MCF 10A (cell line): ENCODE results near the gene KIF12. TPM values are rescaled to one million over a fixed set of nuclear protein-coding genes. Genes with fewer than 3 reads are reported as not detected.

Experiments
- BruUV-seq: library from RNA; stranded (reverse); fragments of 400-500 nt; replicated peaks from 2 replicates; lab custom pipeline; 2021; lab: Mats Ljungman, UMichigan
- CTCF ChIA-PET: fragments of 300-600 bp; sonication (Branson Sonifier 250); formaldehyde crosslinking; extraction: SDS; loops from one replicate; lab custom pipeline; 2021; ENCODE audit warnings: antibody characterized with exemption, inconsistent platforms; lab: Yijun Ruan, JAX
- POLR2A ChIA-PET: fragments of 300-600, 350-650 bp; sonication (Branson Sonifier 250); formaldehyde crosslinking; extraction: SDS; loops from one replicate; lab custom pipeline; 2020; ENCODE audit warnings: antibody characterized with exemption, inconsistent platforms; lab: Yijun Ruan, JAX
- DNase-seq: peaks from one replicate; pipeline ENCODE4 v3.0.0-alpha.2; 2018; ENCODE audit not compliant: unreplicated experiment
- H3K27ac Mint-ChIP-seq: one replicate; pipeline ENCODE4 v1.8.0; 2022; ENCODE audit warnings: mild to moderate bottlenecking, low read depth, mixed read lengths; ENCODE audit not compliant: unreplicated experiment
- H3K27me3 Mint-ChIP-seq: one replicate; pipeline ENCODE4 v1.8.0; 2022; ENCODE audit warnings: mixed read lengths; ENCODE audit not compliant: insufficient read depth, unreplicated experiment
- H3K36me3 Mint-ChIP-seq: one replicate; pipeline ENCODE4 v1.8.0; 2022; ENCODE audit warnings: mild to moderate bottlenecking, moderate library complexity, mixed read lengths; ENCODE audit not compliant: insufficient read depth, unreplicated experiment
- H3K4me1 Mint-ChIP-seq: one replicate; pipeline ENCODE4 v1.8.0; 2022; ENCODE audit warnings: mixed read lengths; ENCODE audit not compliant: insufficient read depth, unreplicated experiment
- H3K4me3 Mint-ChIP-seq: one replicate; pipeline ENCODE4 v1.8.0; 2022; ENCODE audit warnings: mild to moderate bottlenecking, moderate library complexity, mixed read lengths; ENCODE audit not compliant: unreplicated experiment
- H3K9me3 Mint-ChIP-seq: one replicate; pipeline ENCODE4 v1.8.0; 2022; ENCODE audit warnings: mixed read lengths; ENCODE audit not compliant: unreplicated experiment
- intact Hi-C: fragments of 100-400 bp; cut with micrococcal nuclease; formaldehyde crosslinking; loops from 2 replicates; pipeline ENCODE4 v1.14.1; 2022
- total RNA-seq: library from RNA; stranded (reverse); gene quantifications from 2 replicates; pipeline ENCODE4 v1.2.3, GENCODE V29; 2022
- TF ChIP-seq, protein P1 (sequence below): fragments of 200-600 bp; IDR thresholded peaks from one replicate; pipeline ENCODE4 v1.8.0; 2022; ENCODE audit warnings: antibody characterized with exemption, mild to moderate bottlenecking; ENCODE audit not compliant: unreplicated experiment

KIF12 gene
- total RNA-seq, 1 experiment from 2014 or later: not detected

DNA sequence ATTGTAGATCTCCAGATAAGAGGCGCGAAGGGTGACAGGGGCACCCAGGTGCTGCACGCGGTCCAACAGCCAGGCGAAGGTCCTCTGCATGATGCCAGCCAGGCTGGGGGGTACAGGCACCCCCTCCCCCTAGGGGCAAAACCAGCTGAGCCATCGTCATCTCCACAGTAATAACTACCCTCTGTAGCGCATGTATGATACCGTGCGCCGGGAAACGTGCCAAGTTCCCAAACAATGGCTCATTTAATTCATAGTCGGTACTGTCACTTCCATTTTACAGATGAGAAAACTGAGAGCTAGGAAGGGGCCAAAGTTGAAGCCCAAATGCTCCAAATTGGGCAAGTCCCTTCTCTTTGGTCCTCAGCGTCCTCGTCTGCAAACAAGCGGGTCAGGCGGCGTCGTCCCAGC lies 1.5 kb downstream of the KIF12 start:
- TF ChIP-seq, protein P1, sequence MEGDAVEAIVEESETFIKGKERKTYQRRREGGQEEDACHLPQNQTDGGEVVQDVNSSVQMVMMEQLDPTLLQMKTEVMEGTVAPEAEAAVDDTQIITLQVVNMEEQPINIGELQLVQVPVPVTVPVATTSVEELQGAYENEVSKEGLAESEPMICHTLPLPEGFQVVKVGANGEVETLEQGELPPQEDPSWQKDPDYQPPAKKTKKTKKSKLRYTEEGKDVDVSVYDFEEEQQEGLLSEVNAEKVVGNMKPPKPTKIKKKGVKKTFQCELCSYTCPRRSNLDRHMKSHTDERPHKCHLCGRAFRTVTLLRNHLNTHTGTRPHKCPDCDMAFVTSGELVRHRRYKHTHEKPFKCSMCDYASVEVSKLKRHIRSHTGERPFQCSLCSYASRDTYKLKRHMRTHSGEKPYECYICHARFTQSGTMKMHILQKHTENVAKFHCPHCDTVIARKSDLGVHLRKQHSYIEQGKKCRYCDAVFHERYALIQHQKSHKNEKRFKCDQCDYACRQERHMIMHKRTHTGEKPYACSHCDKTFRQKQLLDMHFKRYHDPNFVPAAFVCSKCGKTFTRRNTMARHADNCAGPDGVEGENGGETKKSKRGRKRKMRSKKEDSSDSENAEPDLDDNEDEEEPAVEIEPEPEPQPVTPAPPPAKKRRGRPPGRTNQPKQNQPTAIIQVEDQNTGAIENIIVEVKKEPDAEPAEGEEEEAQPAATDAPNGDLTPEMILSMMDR: no peak
- H3K4me1 Mint-ChIP-seq: no peaks in the 10 kb centered on the region
- H3K9me3 Mint-ChIP-seq: peaks cover 8% of the 10 kb centered on the region
- intact Hi-C loops: no loop called here
- no peaks in the 10 kb centered on the region for H3K36me3 Mint-ChIP-seq
- no peak for DNase-seq
- H3K27me3 Mint-ChIP-seq: peaks cover under 1% of the 10 kb centered on the region
- ChIA-PET CTCF (interaction anchor here (5.6 kb wide), 1 partner anchor 14 kb away, joined by 36 read pairs; no protein-coding TSS in a partner anchor), POLR2A (no interaction called here)
- BruUV-seq: no TSS peak
- no peak overlapping the region for H3K27ac Mint-ChIP-seq
- no peak overlapping the region for H3K4me3 Mint-ChIP-seq

DNA sequence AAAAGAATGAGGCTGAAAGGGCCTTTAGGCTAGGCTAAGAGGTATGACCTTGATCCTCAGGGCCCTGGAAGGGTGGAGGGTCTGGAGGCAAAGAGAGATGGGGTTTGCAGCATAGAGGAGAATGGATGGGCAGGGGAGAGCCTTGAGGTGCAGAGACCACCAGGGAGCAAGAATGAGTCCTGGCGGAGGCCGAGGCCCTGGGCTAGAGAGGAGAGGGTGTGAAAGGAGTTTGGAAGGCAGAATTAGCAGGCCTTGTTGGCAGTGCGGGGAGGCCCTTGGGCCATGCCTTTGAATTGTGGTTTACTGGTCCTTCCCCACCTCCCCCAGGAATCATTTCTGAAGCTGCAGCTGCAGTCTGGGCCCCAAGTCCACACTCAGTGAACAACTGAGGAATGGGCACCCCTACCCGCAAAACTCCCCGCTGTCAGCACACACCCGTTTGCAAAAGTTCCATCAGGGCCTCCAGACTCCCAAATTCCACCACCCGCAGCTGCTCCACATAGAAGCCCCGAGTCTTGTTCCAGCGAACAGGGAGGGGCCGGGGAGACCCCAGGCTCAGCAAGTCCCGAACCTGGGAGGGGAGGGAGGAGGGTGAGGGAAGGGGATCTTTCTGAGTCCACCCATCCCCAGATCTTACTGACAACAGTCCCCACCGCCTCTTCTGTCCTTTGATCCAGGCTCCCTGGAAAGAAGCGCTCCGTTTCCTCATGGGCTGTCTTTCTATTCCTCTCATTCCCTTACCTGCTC lies 2.1 kb downstream of the KIF12 start:
- TF ChIP-seq, protein P1: no peak
- no peak for DNase-seq
- H3K27me3 Mint-ChIP-seq: no peaks in the 10 kb centered on the region
- peaks cover 6% of the 10 kb centered on the region for H3K9me3 Mint-ChIP-seq
- intact Hi-C loops: no loop called here
- no peak overlapping the region for H3K4me3 Mint-ChIP-seq
- H3K36me3 Mint-ChIP-seq: no peaks in the 10 kb centered on the region
- no peaks in the 10 kb centered on the region for H3K4me1 Mint-ChIP-seq
- ChIA-PET POLR2A (no interaction called here), CTCF (interaction anchor here (1.2 to 5.6 kb wide), 3 partner anchors 11 to 195 kb away, joined by 4 to 36 read pairs (median 13); no protein-coding TSS in a partner anchor)
- no peak overlapping the region for H3K27ac Mint-ChIP-seq
- no TSS peak for BruUV-seq

DNA sequence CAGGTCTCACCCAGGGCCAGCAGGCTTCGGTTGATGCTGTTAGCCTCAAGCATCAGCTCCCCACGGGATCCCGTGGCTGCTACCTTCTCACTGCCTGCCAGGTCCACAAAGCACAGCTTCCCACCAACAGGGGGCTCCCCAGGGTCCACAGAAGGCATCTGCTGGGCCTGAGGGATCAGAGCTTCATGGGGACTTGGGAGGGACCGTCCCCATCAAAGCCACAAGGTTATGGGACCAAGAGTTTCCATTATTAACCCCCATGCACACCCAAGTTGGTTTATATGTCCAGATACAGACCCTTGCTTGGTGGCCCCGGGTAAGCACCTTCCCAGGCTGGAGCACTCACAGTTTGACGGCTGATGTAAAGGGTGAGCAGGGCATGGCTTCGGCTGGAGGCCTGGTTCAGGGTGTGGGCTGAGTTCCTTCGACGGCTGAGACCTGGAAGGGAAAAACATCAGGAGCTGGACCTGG lies 3.0 kb downstream of the KIF12 start:
- intact Hi-C loops: no loop called here
- Mint-ChIP-seq H3K9me3 (no peaks in the 10 kb centered on the region), H3K36me3 (no peaks in the 10 kb centered on the region), H3K27me3 (no peaks in the 10 kb centered on the region), H3K27ac (no peak overlapping the region), H3K4me3 (no peak overlapping the region), H3K4me1 (no peaks in the 10 kb centered on the region)
- no peak for DNase-seq
- ChIA-PET POLR2A (no interaction called here), CTCF (interaction anchor here (0.6 to 5.6 kb wide), 4 partner anchors 12 to 198 kb away, joined by 4 to 36 read pairs (median 9); no protein-coding TSS in a partner anchor)
- no TSS peak for BruUV-seq
- TF ChIP-seq, protein P1: no peak

DNA sequence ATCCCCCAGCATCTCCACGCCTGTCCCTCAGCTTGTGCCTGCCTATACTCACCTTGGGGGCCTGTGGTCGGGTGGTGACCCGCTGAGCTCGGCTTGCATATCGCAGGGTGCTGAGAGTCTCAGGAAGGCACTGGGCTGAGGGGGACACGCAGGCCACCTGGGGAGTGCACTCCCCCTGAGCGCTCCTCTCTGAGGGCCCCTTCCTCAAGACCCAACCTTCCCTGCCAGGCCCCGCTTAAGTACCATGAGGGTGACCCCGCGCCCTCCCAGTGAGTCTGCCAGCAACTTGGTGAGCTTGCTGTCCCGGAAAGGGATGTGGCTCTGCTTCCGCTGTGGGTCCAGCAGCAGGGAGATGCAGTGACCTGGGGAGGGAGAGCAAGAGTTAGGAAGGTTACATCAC lies 4.1 kb downstream of the KIF12 start:
- no peaks in the 10 kb centered on the region for H3K27me3 Mint-ChIP-seq
- ChIA-PET POLR2A (no interaction called here), CTCF (interaction anchor here (0.6 to 5.6 kb wide), 5 partner anchors 11 to 241 kb away, joined by 3 to 36 read pairs (median 3); no protein-coding TSS in a partner anchor)
- H3K4me3 Mint-ChIP-seq: no peak overlapping the region
- H3K36me3 Mint-ChIP-seq: no peaks in the 10 kb centered on the region
- no peak overlapping the region for H3K27ac Mint-ChIP-seq
- H3K4me1 Mint-ChIP-seq: no peaks in the 10 kb centered on the region
- no peaks in the 10 kb centered on the region for H3K9me3 Mint-ChIP-seq
- BruUV-seq: no TSS peak
- DNase-seq: no peak
- intact Hi-C loops: no loop called here
- TF ChIP-seq, protein P1: no peak
